Natural killer cell (primary cell): ENCODE measurements around the gene CIB1. TPM values are rescaled to one million over a fixed set of nuclear protein-coding genes. Genes with fewer than 3 reads are reported as not detected.
A peak's percentile ranks its signal among the peaks of the same experiment; 100 is the strongest.

Experiments
- ATAC-seq, 3 donors: fragments of 150-1000 bp in 2 of 3; fragments of 200-7000 bp in 1 of 3; cut with Tn5 transposase; 1 replicate in 1 of 3; 2 replicates in 2 of 3; pipeline ENCODE4 v1.10.0; 2021; ENCODE audit warnings: mild to moderate bottlenecking in 2 of 3, moderate library complexity in 2 of 3
- DNase-seq, 2 donors: peaks; one replicate each; pipeline versions ENCODE4 v3.0.0 to v3.0.0-alpha.2; 2013 to 2021; ENCODE audit warnings: mixed read lengths in 1 of 2
- H3K27ac ChIP-seq: one replicate; pipeline ENCODE4 v1.5.1; 2013; ENCODE audit warnings: mild to moderate bottlenecking, low read length
- H3K27me3 ChIP-seq: one replicate; pipeline ENCODE4 v1.6.1; 2013; ENCODE audit warnings: low read length; ENCODE audit not compliant: control insufficient read depth, insufficient read depth
- H3K36me3 ChIP-seq: one replicate; pipeline ENCODE4 v1.6.1; 2013; ENCODE audit warnings: low read length; ENCODE audit not compliant: control insufficient read depth, insufficient read depth
- H3K4me1 ChIP-seq: one replicate; pipeline ENCODE4 v1.6.1; 2013; ENCODE audit warnings: low read length; ENCODE audit not compliant: control insufficient read depth, insufficient read depth
- H3K4me3 ChIP-seq: one replicate; pipeline ENCODE4 v1.5.1; 2013; ENCODE audit warnings: low read length
- H3K9me3 ChIP-seq: one replicate; pipeline ENCODE4 v1.6.1; 2013; ENCODE audit warnings: low read length; ENCODE audit not compliant: control insufficient read depth, insufficient read depth
- H3K27ac Mint-ChIP-seq, 2 donors: one replicate each; pipeline ENCODE4 v1.8.0; 2022; ENCODE audit warnings: mild to moderate bottlenecking in 2 of 2, mixed read lengths in 2 of 2, moderate library complexity in 1 of 2
- H3K27me3 Mint-ChIP-seq, 2 donors: one replicate each; pipeline ENCODE4 v1.8.0; 2022; ENCODE audit warnings: low read depth in 2 of 2, mixed read lengths in 2 of 2
- H3K36me3 Mint-ChIP-seq: one replicate; pipeline ENCODE4 v1.8.0; 2022; ENCODE audit warnings: mixed read lengths
- H3K4me1 Mint-ChIP-seq, 2 donors: one replicate each; pipeline ENCODE4 v1.8.0; 2022; ENCODE audit warnings: mixed read lengths in 2 of 2
- H3K4me3 Mint-ChIP-seq: one replicate; pipeline ENCODE4 v1.8.0; 2022; ENCODE audit warnings: mild to moderate bottlenecking, moderate library complexity, mixed read lengths
- H3K9me3 Mint-ChIP-seq, 2 donors: one replicate each; pipeline ENCODE4 v1.8.0; 2022; ENCODE audit warnings: mixed read lengths in 2 of 2
- WGBS: methylation state at CpG from one replicate; pipeline ENCODE4 v1.1.7; 2013; ENCODE audit warnings: missing lambda C conversion rate; ENCODE audit not compliant: insufficient coverage; 5-methylcytosine and 5-hydroxymethylcytosine counted together
- intact Hi-C: fragments of 100-400 bp; cut with micrococcal nuclease; formaldehyde crosslinking; loops from one replicate; pipeline ENCODE4 v1.14.2; 2022
- total RNA-seq, 4 donors: library from RNA; stranded (reverse); fragments of 120-200 nt in 1 of 4; gene quantifications; one replicate each; pipeline versions ENCODE4 v1.2.3 to v1.2.4, GENCODE V29; 2013 to 2022
- TF ChIP-seq, protein P1 (sequence below): fragments of 200-600 bp; IDR thresholded peaks from one replicate; pipeline ENCODE4 v1.8.0; 2022; ENCODE audit warnings: antibody characterized with exemption

Gene CIB1
- total RNA-seq, 3 donors from 2014 or later (not counting 1 experiment from before 2014, with no cell fraction given): 136 to 209 (median 154) TPM

DNA sequence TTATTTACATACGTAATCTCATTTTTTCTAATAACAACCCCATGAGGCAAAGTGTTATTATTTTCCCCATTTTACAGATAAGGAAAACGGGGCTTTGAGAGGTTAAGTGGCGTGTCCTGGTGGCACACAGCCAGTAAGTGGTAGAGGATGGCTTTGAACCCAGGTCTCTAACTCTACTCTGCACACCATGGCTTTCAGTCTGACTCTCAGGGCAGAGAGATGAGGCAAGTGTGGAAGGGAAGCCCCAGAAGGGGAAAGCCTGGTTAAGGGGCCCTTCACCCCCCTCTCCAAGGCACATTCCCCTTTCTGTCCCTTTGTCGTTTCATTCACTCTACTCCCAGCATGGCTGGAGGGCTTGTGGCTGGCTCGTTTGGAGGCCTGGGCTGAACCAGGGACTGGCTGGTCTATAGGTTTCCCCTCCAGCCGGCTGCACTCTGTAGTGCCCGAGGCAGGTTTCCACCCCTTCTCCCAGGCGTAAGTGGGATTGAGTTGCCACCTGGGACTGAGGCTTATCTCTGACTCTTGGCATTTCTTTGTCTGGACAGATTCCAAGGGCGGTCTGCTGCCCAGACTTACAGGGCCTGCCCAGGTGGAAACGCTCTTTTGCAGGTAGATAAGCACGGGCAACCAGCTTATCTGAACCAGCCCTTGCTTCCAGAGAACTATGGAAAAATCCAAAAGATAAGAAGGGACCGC is 20.5 kb downstream of the CIB1 start:
- Mint-ChIP-seq H3K9me3 (no peaks in the 10 kb centered on the region), H3K27me3 (no peaks in the 10 kb centered on the region), H3K4me3 (no peak overlapping the region), H3K27ac (peak overlapping the region in 1 of 2 donors; percentile 20), H3K36me3 (no peaks in the 10 kb centered on the region), H3K4me1 (peaks cover 6 to 12% of the 10 kb centered on the region in 2 donors)
- DNase-seq: no peak
- Histone ChIP-seq H3K9me3 (no peaks in the 10 kb centered on the region), H3K27me3 (no peaks in the 10 kb centered on the region), H3K4me1 (peaks cover 37% of the 10 kb centered on the region), H3K4me3 (no peak overlapping the region), H3K36me3 (peaks cover 8% of the 10 kb centered on the region), H3K27ac (peak overlapping the region; percentile 35)
- no peak for ATAC-seq
- 80% methylated on average over 9 of the region's 12 CpGs for WGBS
- TF ChIP-seq, protein P1, sequence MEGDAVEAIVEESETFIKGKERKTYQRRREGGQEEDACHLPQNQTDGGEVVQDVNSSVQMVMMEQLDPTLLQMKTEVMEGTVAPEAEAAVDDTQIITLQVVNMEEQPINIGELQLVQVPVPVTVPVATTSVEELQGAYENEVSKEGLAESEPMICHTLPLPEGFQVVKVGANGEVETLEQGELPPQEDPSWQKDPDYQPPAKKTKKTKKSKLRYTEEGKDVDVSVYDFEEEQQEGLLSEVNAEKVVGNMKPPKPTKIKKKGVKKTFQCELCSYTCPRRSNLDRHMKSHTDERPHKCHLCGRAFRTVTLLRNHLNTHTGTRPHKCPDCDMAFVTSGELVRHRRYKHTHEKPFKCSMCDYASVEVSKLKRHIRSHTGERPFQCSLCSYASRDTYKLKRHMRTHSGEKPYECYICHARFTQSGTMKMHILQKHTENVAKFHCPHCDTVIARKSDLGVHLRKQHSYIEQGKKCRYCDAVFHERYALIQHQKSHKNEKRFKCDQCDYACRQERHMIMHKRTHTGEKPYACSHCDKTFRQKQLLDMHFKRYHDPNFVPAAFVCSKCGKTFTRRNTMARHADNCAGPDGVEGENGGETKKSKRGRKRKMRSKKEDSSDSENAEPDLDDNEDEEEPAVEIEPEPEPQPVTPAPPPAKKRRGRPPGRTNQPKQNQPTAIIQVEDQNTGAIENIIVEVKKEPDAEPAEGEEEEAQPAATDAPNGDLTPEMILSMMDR: no peak
- intact Hi-C loops: no loop called here

DNA sequence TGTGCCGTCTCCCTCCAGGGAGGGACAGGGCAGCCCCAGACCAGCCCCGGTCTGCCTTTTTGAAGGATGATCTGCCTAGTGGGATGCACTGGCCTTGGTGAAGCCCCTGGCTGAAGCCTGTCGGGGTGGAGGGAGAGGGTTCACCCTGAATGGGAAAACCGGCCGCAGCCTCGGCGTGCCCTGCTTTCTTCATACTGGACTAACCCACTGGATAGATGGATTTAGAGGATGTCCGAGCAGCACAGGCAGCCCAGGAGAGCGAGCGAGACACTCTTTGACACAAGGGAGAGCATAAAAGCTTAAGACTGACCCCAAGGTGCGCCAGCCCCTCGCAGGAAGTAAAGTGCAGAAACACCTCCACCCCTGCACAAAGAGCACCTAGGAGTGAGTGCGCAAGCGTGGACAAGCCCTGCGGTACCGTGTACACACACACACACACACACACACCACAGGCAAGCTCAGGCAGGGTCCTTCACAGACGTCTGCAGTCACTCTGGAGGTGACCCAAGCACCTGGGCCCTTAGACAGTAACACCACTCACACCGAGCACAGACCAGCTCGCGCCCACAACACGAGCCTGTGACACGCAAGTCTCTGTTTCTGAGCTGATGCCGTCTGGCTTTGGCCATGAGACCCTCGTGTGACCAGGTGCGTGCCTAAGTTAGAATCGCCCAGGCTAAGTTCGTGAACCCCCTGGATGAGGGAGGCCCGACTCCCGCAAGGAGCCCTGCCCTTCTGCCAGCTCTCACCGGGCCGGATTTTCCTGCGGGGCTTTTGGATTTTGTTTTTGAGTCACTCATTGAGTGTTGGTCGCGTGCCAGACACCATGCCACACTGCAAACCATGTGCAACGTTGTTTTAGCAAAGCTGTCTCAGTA is 21.3 kb downstream of the CIB1 start:
- H3K4me1 ChIP-seq: peaks cover 37% of the 10 kb centered on the region
- peak overlapping the region; percentile 35 for H3K27ac ChIP-seq
- no peak for ATAC-seq
- H3K4me3 ChIP-seq: no peak overlapping the region
- Mint-ChIP-seq H3K27ac (no peak overlapping the region), H3K36me3 (no peaks in the 10 kb centered on the region), H3K4me3 (no peak overlapping the region), H3K4me1 (peaks cover 6 to 12% of the 10 kb centered on the region in 2 donors), H3K9me3 (no peaks in the 10 kb centered on the region), H3K27me3 (no peaks in the 10 kb centered on the region)
- DNase-seq: no peak
- intact Hi-C loops: no loop called here
- TF ChIP-seq, protein P1: no peak
- WGBS: 91% methylated on average over 34 of the region's 35 CpGs
- H3K9me3 ChIP-seq: no peaks in the 10 kb centered on the region
- H3K36me3 ChIP-seq: peaks cover 2% of the 10 kb centered on the region
- no peaks in the 10 kb centered on the region for H3K27me3 ChIP-seq

DNA sequence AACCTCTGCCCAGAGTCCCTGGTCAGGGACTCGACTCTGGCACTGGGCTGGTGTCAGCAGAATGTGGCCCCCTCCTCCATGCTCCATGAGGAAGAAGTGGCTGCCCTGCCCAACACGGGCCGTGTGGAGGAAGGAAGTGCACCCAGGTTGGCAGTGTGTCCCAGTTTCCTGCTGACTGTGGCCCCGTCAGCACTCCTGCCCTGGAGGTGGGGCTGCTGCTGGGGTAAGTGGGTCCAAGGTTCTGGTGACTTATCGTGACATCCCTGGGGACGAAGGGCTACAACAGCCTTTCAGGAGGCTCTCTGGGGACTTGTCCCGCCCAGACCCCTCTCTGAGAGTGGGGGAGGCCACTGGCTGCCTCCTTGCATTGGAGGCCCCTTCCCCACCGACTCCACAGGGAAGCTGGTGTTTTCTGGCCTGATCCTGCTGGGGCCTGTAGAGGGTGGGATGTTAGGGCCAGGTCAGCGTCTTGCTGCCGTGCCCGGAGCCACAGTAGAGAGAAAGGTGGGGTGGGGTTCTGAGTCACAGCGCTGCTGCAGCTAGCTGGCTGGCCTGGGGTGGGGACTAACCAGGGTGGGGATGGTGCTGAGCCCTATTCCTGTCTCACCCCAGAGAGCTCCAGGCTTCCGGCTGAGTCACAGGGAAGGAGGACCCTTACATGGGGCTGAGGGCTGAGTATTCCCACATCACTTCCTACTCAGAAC is 22.1 kb downstream of the CIB1 start:
- intact Hi-C loops: no loop called here
- Histone ChIP-seq H3K9me3 (no peaks in the 10 kb centered on the region), H3K4me1 (peaks cover 32% of the 10 kb centered on the region), H3K4me3 (no peak overlapping the region), H3K27me3 (no peaks in the 10 kb centered on the region), H3K27ac (no peak overlapping the region), H3K36me3 (peaks cover 2% of the 10 kb centered on the region)
- Mint-ChIP-seq H3K27ac (no peak overlapping the region), H3K36me3 (no peaks in the 10 kb centered on the region), H3K27me3 (no peaks in the 10 kb centered on the region), H3K4me1 (peaks cover 6 to 12% of the 10 kb centered on the region in 2 donors), H3K9me3 (no peaks in the 10 kb centered on the region), H3K4me3 (no peak overlapping the region)
- TF ChIP-seq, protein P1: no peak
- WGBS: 53% methylated on average over 11 of the region's 13 CpGs
- no peak for ATAC-seq
- no peak for DNase-seq
